Epithelial cell of esophagus (primary cell): ENCODE measurements around the gene CLMN.

Experiments
- DNase-seq: peaks from one replicate; pipeline ENCODE4 v3.0.0; 2010; ENCODE audit warnings: low read depth
- H3K4me3 ChIP-seq: 2 replicates; pipeline ENCODE4 v1.5.1; 2011; ENCODE audit warnings: mild to moderate bottlenecking, low read length, control low read depth
- TF ChIP-seq, protein P1 (sequence below): IDR thresholded peaks from 2 replicates; pipeline ENCODE4 v1.5.1; 2011; ENCODE audit warnings: low read depth, mild to moderate bottlenecking, low read length, control low read depth, inconsistent platforms; ENCODE audit not compliant: insufficient read depth; ENCODE audit errors: missing control alignments

Gene CLMN

DNA sequence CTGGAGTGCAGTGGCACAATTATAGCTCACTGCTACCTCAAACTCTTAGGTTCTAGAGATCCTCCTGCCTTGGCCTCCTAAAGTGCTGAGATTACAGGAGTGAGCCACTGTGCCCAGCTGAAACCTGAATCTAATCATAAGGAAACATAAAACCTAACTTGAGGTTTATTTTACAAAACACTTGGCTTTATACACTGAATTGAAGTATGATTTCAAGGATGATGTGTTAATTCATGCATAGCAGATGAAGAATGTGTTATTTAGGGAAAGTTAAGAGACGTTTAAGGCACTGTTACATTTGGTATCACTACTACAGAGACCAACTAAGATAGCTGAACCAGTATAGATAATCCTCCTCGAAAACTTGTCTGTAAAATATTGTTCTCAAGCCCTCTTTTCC lies 168.8 kb downstream of the CLMN start:
- DNase-seq = no peak
- H3K4me3 ChIP-seq = no peak overlapping the region
- TF ChIP-seq, protein P1, sequence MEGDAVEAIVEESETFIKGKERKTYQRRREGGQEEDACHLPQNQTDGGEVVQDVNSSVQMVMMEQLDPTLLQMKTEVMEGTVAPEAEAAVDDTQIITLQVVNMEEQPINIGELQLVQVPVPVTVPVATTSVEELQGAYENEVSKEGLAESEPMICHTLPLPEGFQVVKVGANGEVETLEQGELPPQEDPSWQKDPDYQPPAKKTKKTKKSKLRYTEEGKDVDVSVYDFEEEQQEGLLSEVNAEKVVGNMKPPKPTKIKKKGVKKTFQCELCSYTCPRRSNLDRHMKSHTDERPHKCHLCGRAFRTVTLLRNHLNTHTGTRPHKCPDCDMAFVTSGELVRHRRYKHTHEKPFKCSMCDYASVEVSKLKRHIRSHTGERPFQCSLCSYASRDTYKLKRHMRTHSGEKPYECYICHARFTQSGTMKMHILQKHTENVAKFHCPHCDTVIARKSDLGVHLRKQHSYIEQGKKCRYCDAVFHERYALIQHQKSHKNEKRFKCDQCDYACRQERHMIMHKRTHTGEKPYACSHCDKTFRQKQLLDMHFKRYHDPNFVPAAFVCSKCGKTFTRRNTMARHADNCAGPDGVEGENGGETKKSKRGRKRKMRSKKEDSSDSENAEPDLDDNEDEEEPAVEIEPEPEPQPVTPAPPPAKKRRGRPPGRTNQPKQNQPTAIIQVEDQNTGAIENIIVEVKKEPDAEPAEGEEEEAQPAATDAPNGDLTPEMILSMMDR = no peak

DNA sequence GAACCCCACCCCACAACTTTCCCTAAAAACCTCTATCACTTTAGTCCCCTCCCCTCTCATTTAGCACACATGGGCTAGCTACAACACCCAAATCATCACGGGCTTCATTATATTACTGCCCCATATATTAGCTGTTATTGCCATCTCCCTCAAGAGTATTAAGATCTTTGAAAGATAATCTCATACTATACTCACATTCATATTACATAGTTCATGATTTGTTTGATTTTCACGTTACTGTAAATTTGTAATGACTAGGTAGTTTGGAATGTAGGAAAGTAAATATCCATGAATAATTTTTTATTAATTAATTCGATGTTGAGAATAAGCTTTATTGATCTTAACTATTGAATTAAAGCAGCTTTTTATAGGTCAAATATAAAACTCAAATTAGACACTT lies 170.3 kb downstream of the CLMN start:
- no peak for DNase-seq
- TF ChIP-seq, protein P1 = no peak
- no peak overlapping the region for H3K4me3 ChIP-seq

DNA sequence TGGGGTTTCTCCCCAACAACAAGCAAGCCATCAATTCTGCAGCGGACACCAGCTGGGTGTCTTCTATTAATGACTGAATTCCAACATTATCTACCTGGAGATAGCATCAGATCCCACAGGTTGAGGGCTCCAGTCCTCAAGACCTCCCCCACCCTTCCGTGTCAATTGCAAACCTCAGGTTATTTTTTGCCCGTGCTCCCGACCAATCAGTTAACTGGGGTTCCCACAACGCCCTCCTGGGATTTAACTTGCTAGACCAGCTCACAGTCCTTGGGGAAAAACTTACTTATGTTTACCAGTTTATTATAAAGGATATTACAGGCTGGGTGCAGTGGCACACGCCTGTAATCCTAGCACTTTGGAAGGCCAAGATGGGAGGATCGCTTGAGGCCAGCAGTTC lies 172.1 kb downstream of the CLMN start:
- no peak for DNase-seq
- TF ChIP-seq, protein P1 = no peak
- no peak overlapping the region for H3K4me3 ChIP-seq

DNA sequence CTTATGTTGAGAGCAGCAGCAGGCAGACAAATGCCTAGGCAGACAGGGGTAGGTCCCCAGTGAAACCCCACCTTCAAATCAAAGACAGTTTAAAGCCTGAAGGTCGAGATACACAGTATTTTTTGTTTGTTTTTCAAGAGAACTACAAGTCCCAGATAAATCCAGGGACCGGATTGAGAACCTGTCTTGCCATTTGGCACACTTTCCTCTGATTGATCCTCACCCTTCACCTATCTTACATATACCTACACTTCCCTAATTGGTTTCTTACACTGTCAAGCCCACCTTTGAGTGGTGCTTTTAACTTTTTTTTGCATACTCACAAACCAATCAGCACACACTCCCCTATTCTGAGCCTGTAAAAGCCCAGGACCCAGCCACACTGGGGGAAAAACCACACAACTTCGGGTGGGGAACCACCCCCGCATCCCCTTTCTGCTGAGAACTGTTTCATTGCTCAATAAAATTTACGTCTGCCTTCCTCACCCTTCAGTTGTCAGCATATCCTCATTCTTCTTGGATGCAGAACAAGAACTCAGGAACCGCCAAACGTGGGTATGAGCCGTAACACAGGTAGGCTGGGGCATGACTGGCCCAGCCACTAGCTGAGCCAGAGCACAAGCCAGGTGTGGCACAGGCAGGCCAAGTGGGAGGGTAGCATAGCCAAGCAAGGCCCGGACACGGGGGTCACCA lies 173.5 kb downstream of the CLMN start:
- H3K4me3 ChIP-seq = no peak overlapping the region
- TF ChIP-seq, protein P1 = no peak
- DNase-seq = peak; percentile 42

- DNase-seq = no peak
- TF ChIP-seq, protein P1 = no peak
- no peak overlapping the region for H3K4me3 ChIP-seq
Measured at GRCh38 chr14:95144849-95145248, 174.9 kb downstream of the CLMN start.

GRCh38 chr14:95143808-95144620 lies 175.7 kb downstream of the CLMN start:
- no peak for DNase-seq
- TF ChIP-seq, protein P1 = no peak
- no peak overlapping the region for H3K4me3 ChIP-seq
